ENCODE measurements around the gene INPP5A.

GRCh38 chr10:132728741-132729140, 191.2 kb downstream of the INPP5A start:
- TF ChIP-seq POLR2A (IDR thresholded peaks at IDR 0.05), result no peak
- TF ChIP-seq, protein P1, sequence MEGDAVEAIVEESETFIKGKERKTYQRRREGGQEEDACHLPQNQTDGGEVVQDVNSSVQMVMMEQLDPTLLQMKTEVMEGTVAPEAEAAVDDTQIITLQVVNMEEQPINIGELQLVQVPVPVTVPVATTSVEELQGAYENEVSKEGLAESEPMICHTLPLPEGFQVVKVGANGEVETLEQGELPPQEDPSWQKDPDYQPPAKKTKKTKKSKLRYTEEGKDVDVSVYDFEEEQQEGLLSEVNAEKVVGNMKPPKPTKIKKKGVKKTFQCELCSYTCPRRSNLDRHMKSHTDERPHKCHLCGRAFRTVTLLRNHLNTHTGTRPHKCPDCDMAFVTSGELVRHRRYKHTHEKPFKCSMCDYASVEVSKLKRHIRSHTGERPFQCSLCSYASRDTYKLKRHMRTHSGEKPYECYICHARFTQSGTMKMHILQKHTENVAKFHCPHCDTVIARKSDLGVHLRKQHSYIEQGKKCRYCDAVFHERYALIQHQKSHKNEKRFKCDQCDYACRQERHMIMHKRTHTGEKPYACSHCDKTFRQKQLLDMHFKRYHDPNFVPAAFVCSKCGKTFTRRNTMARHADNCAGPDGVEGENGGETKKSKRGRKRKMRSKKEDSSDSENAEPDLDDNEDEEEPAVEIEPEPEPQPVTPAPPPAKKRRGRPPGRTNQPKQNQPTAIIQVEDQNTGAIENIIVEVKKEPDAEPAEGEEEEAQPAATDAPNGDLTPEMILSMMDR (IDR thresholded peaks at IDR 0.05), result no peak
